ENCODE measurements around the gene ITPRID1. TPM values are rescaled to one million over a fixed set of nuclear protein-coding genes. Genes with fewer than 3 reads are reported as not detected.

Gene ITPRID1
- total RNA-seq, 2 donors from 2014 or later = not detected

GRCh38 chr7:31603046-31603445, 89.2 kb downstream of the ITPRID1 start:
- Histone ChIP-seq H3K4me3 (no peak overlapping the region), H3K4me1 (ENCODE audit: control insufficient read depth in 1 of 2, low read depth in 2 of 2) (no peaks in the 10 kb centered on the region), H3K27me3 (replicated peaks; ENCODE audit: insufficient read depth) (no peaks in the 10 kb centered on the region), H3K9me3 (no peaks in the 10 kb centered on the region), H3K27ac (no peak overlapping the region), H3K36me3 (no peaks in the 10 kb centered on the region)
- DNase-seq (ENCODE audit: low spot score) (no peak), ATAC-seq (ENCODE audit: insufficient number of reproducible peaks, low FRiP score, low read depth) (no peak)
- TF ChIP-seq CTCF (IDR thresholded peaks at IDR 0.05) = no peak

GRCh38 chr7:31613604-31614003, 99.7 kb downstream of the ITPRID1 start:
- no peak for DNase-seq (ENCODE audit: low spot score)
- H3K36me3 ChIP-seq = no peaks in the 10 kb centered on the region
- H3K4me3 ChIP-seq = no peak overlapping the region
- no peak for ATAC-seq (ENCODE audit: insufficient number of reproducible peaks, low FRiP score, low read depth)
- no peaks in the 10 kb centered on the region for H3K4me1 ChIP-seq (ENCODE audit: control insufficient read depth in 1 of 2, low read depth in 2 of 2)
- H3K27ac ChIP-seq = no peak overlapping the region
- H3K27me3 ChIP-seq (replicated peaks; ENCODE audit: insufficient read depth) = peaks cover 4% of the 10 kb centered on the region
- H3K9me3 ChIP-seq = no peaks in the 10 kb centered on the region
- no peak for TF ChIP-seq CTCF (IDR thresholded peaks at IDR 0.05)

GRCh38 chr7:31633467-31633866, 119.6 kb downstream of the ITPRID1 start:
- no peaks in the 10 kb centered on the region for H3K27me3 ChIP-seq (replicated peaks; ENCODE audit: insufficient read depth)
- no peaks in the 10 kb centered on the region for H3K4me1 ChIP-seq (ENCODE audit: control insufficient read depth in 1 of 2, low read depth in 2 of 2)
- no peak for DNase-seq (ENCODE audit: low spot score)
- H3K4me3 ChIP-seq = no peak overlapping the region
- no peak overlapping the region for H3K27ac ChIP-seq
- ATAC-seq (ENCODE audit: insufficient number of reproducible peaks, low FRiP score, low read depth) = no peak
- H3K36me3 ChIP-seq = no peaks in the 10 kb centered on the region
- TF ChIP-seq CTCF (IDR thresholded peaks at IDR 0.05) = no peak
- no peaks in the 10 kb centered on the region for H3K9me3 ChIP-seq

- TF ChIP-seq CTCF (IDR thresholded peaks at IDR 0.05) = peak; percentile 53
- H3K27ac ChIP-seq = no peak overlapping the region
- H3K27me3 ChIP-seq (replicated peaks; ENCODE audit: insufficient read depth) = no peaks in the 10 kb centered on the region
- no peaks in the 10 kb centered on the region for H3K4me1 ChIP-seq (ENCODE audit: control insufficient read depth in 1 of 2, low read depth in 2 of 2)
- H3K36me3 ChIP-seq = no peaks in the 10 kb centered on the region
- no peak overlapping the region for H3K4me3 ChIP-seq
- no peaks in the 10 kb centered on the region for H3K9me3 ChIP-seq
- peak; percentile 84 for ATAC-seq (ENCODE audit: insufficient number of reproducible peaks, low FRiP score, low read depth)
- no peak for DNase-seq (ENCODE audit: low spot score)
These were observed 120.1 kb downstream of the ITPRID1 start for GRCh38 chr7:31633894-31634494.

- ATAC-seq (ENCODE audit: insufficient number of reproducible peaks, low FRiP score, low read depth) = no peak
- no peaks in the 10 kb centered on the region for H3K4me1 ChIP-seq (ENCODE audit: control insufficient read depth in 1 of 2, low read depth in 2 of 2)
- H3K27me3 ChIP-seq (replicated peaks; ENCODE audit: insufficient read depth) = no peaks in the 10 kb centered on the region
- no peak for DNase-seq (ENCODE audit: low spot score)
- H3K27ac ChIP-seq = no peak overlapping the region
- H3K4me3 ChIP-seq = no peak overlapping the region
- H3K9me3 ChIP-seq = no peaks in the 10 kb centered on the region
- no peaks in the 10 kb centered on the region for H3K36me3 ChIP-seq
- no peak for TF ChIP-seq CTCF (IDR thresholded peaks at IDR 0.05)
These were observed 126.5 kb downstream of the ITPRID1 start for GRCh38 chr7:31640381-31640780.
